Measurements from ENCODE around the gene POU2F1.

Gene POU2F1

GRCh38 chr1:167220537-167221125 is at the start of gene POU2F1:
TSS of gene POU2F1 (plus strand) at chr1:167220886. CDS start at chr1:167220898, 12 bp downstream.
- H3K27me3 Mint-ChIP-seq, result no peaks in the 10 kb centered on the region
- peaks cover 50% of the 10 kb centered on the region for H3K4me1 Mint-ChIP-seq (ENCODE audit: low read depth)
- peak within 1 kb of the TSS; percentile 99 for H3K27ac Mint-ChIP-seq
- H3K9me3 Mint-ChIP-seq, result no peaks in the 10 kb centered on the region
- H3K36me3 Mint-ChIP-seq (ENCODE audit: low read depth), result no peaks in the 10 kb centered on the region
- peak within 1 kb of the TSS; percentile 95 for H3K4me3 Mint-ChIP-seq

GRCh38 chr1:167171286-167171929 is 49.3 kb upstream of the POU2F1 start:
- Mint-ChIP-seq H3K4me1 (ENCODE audit: low read depth) (no peaks in the 10 kb centered on the region), H3K27me3 (peaks cover 47% of the 10 kb centered on the region), H3K4me3 (no peak overlapping the region), H3K27ac (no peak overlapping the region), H3K9me3 (no peaks in the 10 kb centered on the region), H3K36me3 (ENCODE audit: low read depth) (no peaks in the 10 kb centered on the region)

- Mint-ChIP-seq H3K4me3 (no peak overlapping the region), H3K27ac (no peak overlapping the region), H3K27me3 (peaks cover 32% of the 10 kb centered on the region), H3K36me3 (ENCODE audit: low read depth) (no peaks in the 10 kb centered on the region), H3K9me3 (no peaks in the 10 kb centered on the region), H3K4me1 (ENCODE audit: low read depth) (no peaks in the 10 kb centered on the region)
Measured at GRCh38 chr1:167173516-167174184, 47.0 kb upstream of the POU2F1 start.

GRCh38 chr1:167175901-167176300 is 44.8 kb upstream of the POU2F1 start:
- H3K4me3 Mint-ChIP-seq, result no peak overlapping the region
- H3K36me3 Mint-ChIP-seq (ENCODE audit: low read depth), result no peaks in the 10 kb centered on the region
- H3K27ac Mint-ChIP-seq, result no peak overlapping the region
- H3K4me1 Mint-ChIP-seq (ENCODE audit: low read depth), result no peaks in the 10 kb centered on the region
- no peaks in the 10 kb centered on the region for H3K9me3 Mint-ChIP-seq
- H3K27me3 Mint-ChIP-seq, result peaks cover 19% of the 10 kb centered on the region

- Mint-ChIP-seq H3K27ac (no peak overlapping the region), H3K27me3 (peaks cover 10% of the 10 kb centered on the region), H3K9me3 (no peaks in the 10 kb centered on the region), H3K4me1 (ENCODE audit: low read depth) (no peaks in the 10 kb centered on the region), H3K4me3 (no peak overlapping the region), H3K36me3 (ENCODE audit: low read depth) (no peaks in the 10 kb centered on the region)
Measured at GRCh38 chr1:167178831-167179230, 41.9 kb upstream of the POU2F1 start.

- H3K36me3 Mint-ChIP-seq (ENCODE audit: low read depth), result no peaks in the 10 kb centered on the region
- no peak overlapping the region for H3K4me3 Mint-ChIP-seq
- no peaks in the 10 kb centered on the region for H3K27me3 Mint-ChIP-seq
- no peaks in the 10 kb centered on the region for H3K4me1 Mint-ChIP-seq (ENCODE audit: low read depth)
- no peaks in the 10 kb centered on the region for H3K9me3 Mint-ChIP-seq
- H3K27ac Mint-ChIP-seq, result no peak overlapping the region
Measured at GRCh38 chr1:167182571-167183320, 37.9 kb upstream of the POU2F1 start.

GRCh38 chr1:167184081-167184480 is 36.6 kb upstream of the POU2F1 start:
- H3K4me3 Mint-ChIP-seq, result no peak overlapping the region
- H3K27ac Mint-ChIP-seq, result no peak overlapping the region

GRCh38 chr1:167185062-167185461 is 35.6 kb upstream of the POU2F1 start:
- Mint-ChIP-seq H3K4me3 (no peak overlapping the region), H3K27me3 (peaks cover 4% of the 10 kb centered on the region), H3K36me3 (ENCODE audit: low read depth) (no peaks in the 10 kb centered on the region), H3K9me3 (no peaks in the 10 kb centered on the region), H3K4me1 (ENCODE audit: low read depth) (no peaks in the 10 kb centered on the region), H3K27ac (no peak overlapping the region)

More at GRCh38 chr1:167184081-167184480, 36.6 kb upstream of the POU2F1 start:
- Mint-ChIP-seq H3K9me3 (no peaks in the 10 kb centered on the region), H3K4me1 (ENCODE audit: low read depth) (no peaks in the 10 kb centered on the region), H3K36me3 (ENCODE audit: low read depth) (no peaks in the 10 kb centered on the region), H3K27me3 (peaks cover 4% of the 10 kb centered on the region)

GRCh38 chr1:167185974-167186657 is 34.6 kb upstream of the POU2F1 start:
- no peaks in the 10 kb centered on the region for H3K9me3 Mint-ChIP-seq
- no peaks in the 10 kb centered on the region for H3K4me1 Mint-ChIP-seq (ENCODE audit: low read depth)

GRCh38 chr1:167186771-167187170 is 33.9 kb upstream of the POU2F1 start:
- no peak overlapping the region for H3K4me3 Mint-ChIP-seq
- H3K4me1 Mint-ChIP-seq (ENCODE audit: low read depth), result no peaks in the 10 kb centered on the region
- no peaks in the 10 kb centered on the region for H3K36me3 Mint-ChIP-seq (ENCODE audit: low read depth)
- peaks cover 4% of the 10 kb centered on the region for H3K27me3 Mint-ChIP-seq
- H3K9me3 Mint-ChIP-seq, result no peaks in the 10 kb centered on the region
- no peak overlapping the region for H3K27ac Mint-ChIP-seq

More at GRCh38 chr1:167185974-167186657, 34.6 kb upstream of the POU2F1 start:
- Mint-ChIP-seq H3K36me3 (ENCODE audit: low read depth) (no peaks in the 10 kb centered on the region), H3K27me3 (peaks cover 4% of the 10 kb centered on the region), H3K27ac (no peak overlapping the region), H3K4me3 (no peak overlapping the region)

- Mint-ChIP-seq H3K4me1 (ENCODE audit: low read depth) (peaks cover 10% of the 10 kb centered on the region), H3K27ac (no peak overlapping the region), H3K27me3 (peaks cover 11% of the 10 kb centered on the region), H3K4me3 (no peak overlapping the region), H3K36me3 (ENCODE audit: low read depth) (no peaks in the 10 kb centered on the region), H3K9me3 (no peaks in the 10 kb centered on the region)
Measured at GRCh38 chr1:167190747-167191237, 29.9 kb upstream of the POU2F1 start.

GRCh38 chr1:167191958-167192357 is 28.7 kb upstream of the POU2F1 start:
- peaks cover 11% of the 10 kb centered on the region for H3K27me3 Mint-ChIP-seq
- H3K36me3 Mint-ChIP-seq (ENCODE audit: low read depth), result no peaks in the 10 kb centered on the region
- H3K9me3 Mint-ChIP-seq, result no peaks in the 10 kb centered on the region

GRCh38 chr1:167194182-167194581 is 26.5 kb upstream of the POU2F1 start:
- Mint-ChIP-seq H3K9me3 (no peaks in the 10 kb centered on the region), H3K4me3 (no peak overlapping the region), H3K27me3 (peaks cover 8% of the 10 kb centered on the region), H3K36me3 (ENCODE audit: low read depth) (no peaks in the 10 kb centered on the region), H3K27ac (no peak overlapping the region), H3K4me1 (ENCODE audit: low read depth) (peaks cover 33% of the 10 kb centered on the region)

More at GRCh38 chr1:167191958-167192357, 28.7 kb upstream of the POU2F1 start:
- peaks cover 20% of the 10 kb centered on the region for H3K4me1 Mint-ChIP-seq (ENCODE audit: low read depth)
- H3K27ac Mint-ChIP-seq, result no peak overlapping the region
- no peak overlapping the region for H3K4me3 Mint-ChIP-seq

- no peak overlapping the region for H3K27ac Mint-ChIP-seq
- H3K36me3 Mint-ChIP-seq (ENCODE audit: low read depth), result no peaks in the 10 kb centered on the region
- H3K4me3 Mint-ChIP-seq, result peak overlapping the region; percentile 12
- H3K4me1 Mint-ChIP-seq (ENCODE audit: low read depth), result peaks cover 33% of the 10 kb centered on the region
- H3K27me3 Mint-ChIP-seq, result peaks cover 8% of the 10 kb centered on the region
- no peaks in the 10 kb centered on the region for H3K9me3 Mint-ChIP-seq
Measured at GRCh38 chr1:167196166-167196565, 24.5 kb upstream of the POU2F1 start.
